WTC11 (cell line): ENCODE data around the gene FGD5. TPM values are rescaled to one million over a fixed set of nuclear protein-coding genes. Genes with fewer than 3 reads are reported as not detected.

ENCODE experiments used
- ATAC-seq: fragments of 200-7000 bp; cut with Tn5 transposase; 2 replicates; pipeline ENCODE4 v1.10.0; 2021; ENCODE audit warnings: mild to moderate bottlenecking, moderate library complexity
- CTCF ChIA-PET: fragments of 300-600 bp; sonication (Branson Sonifier 250); formaldehyde crosslinking; loops from one replicate; lab custom pipeline; 2021; ENCODE audit warnings: antibody characterized with exemption; lab: Charles Lee
- POLR2A ChIA-PET: fragments of 350-600 bp; sonication (Branson Sonifier 250); formaldehyde crosslinking; loops from one replicate; lab custom pipeline; 2021; ENCODE audit warnings: antibody characterized with exemption; lab: Charles Lee
- DNase-seq: peaks from one replicate; pipeline ENCODE4 v3.0.0; 2021; ENCODE audit warnings: low spot score
- H3K27ac Mint-ChIP-seq: 2 replicates; pipeline ENCODE4 v1.8.0; 2021; ENCODE audit warnings: mixed read lengths
- H3K27me3 Mint-ChIP-seq: 2 replicates; pipeline ENCODE4 v1.8.0; 2021; ENCODE audit warnings: low read depth, mild to moderate bottlenecking, moderate library complexity, mixed read lengths
- H3K36me3 Mint-ChIP-seq: 2 replicates; pipeline ENCODE4 v1.8.0; 2021; ENCODE audit warnings: mixed read lengths
- H3K4me1 Mint-ChIP-seq: 2 replicates; pipeline ENCODE4 v1.8.0; 2022; ENCODE audit warnings: mixed read lengths
- H3K4me3 Mint-ChIP-seq: 2 replicates; pipeline ENCODE4 v1.8.0; 2021; ENCODE audit warnings: mild to moderate bottlenecking, moderate library complexity, mixed read lengths
- H3K9me3 Mint-ChIP-seq: 2 replicates; pipeline ENCODE4 v1.8.0; 2021; ENCODE audit warnings: mixed read lengths
- CREB1 ChIP-seq: sonication (generic); formaldehyde crosslinking; IDR thresholded peaks from 2 replicates; pipeline ENCODE4 v1.8.0; 2023; ENCODE audit warnings: mild to moderate bottlenecking, missing genetic modification reagents
- ESRRA ChIP-seq: sonication (generic); formaldehyde crosslinking; IDR thresholded peaks from 2 replicates; pipeline ENCODE4 v1.8.1; 2022; ENCODE audit warnings: mild to moderate bottlenecking, missing genetic modification reagents, borderline replicate concordance
- ETV6 ChIP-seq: sonication (generic); formaldehyde crosslinking; IDR thresholded peaks from 2 replicates; pipeline ENCODE4 v1.8.1; 2022; ENCODE audit warnings: mild to moderate bottlenecking, missing genetic modification reagents
- FOXJ3 ChIP-seq: sonication (generic); formaldehyde crosslinking; IDR thresholded peaks from 2 replicates; pipeline ENCODE4 v1.9.0; 2021; ENCODE audit warnings: missing genetic modification reagents, mild to moderate bottlenecking, borderline replicate concordance
- FOXK1 ChIP-seq: sonication (generic); formaldehyde crosslinking; IDR thresholded peaks from 2 replicates; pipeline ENCODE4 v1.8.0; 2022; ENCODE audit warnings: mild to moderate bottlenecking, moderate library complexity, missing genetic modification reagents
- GABPB1 ChIP-seq: sonication (generic); formaldehyde crosslinking; IDR thresholded peaks from 2 replicates; pipeline ENCODE4 v1.8.1; 2023; ENCODE audit warnings: mild to moderate bottlenecking, missing genetic modification reagents
- GTF2I ChIP-seq: fragments of 250-450 bp; sonication (Bioruptor Pico); conservative IDR thresholded peaks from 2 replicates; pipeline ENCODE4 v1.4.0; 2021; ENCODE audit warnings: mild to moderate bottlenecking
- KAT7 ChIP-seq: sonication (generic); formaldehyde crosslinking; IDR thresholded peaks from 2 replicates; pipeline ENCODE4 v1.8.1; 2023; ENCODE audit warnings: missing genetic modification reagents, mild to moderate bottlenecking, borderline replicate concordance
- NFE2L1 ChIP-seq: sonication (generic); formaldehyde crosslinking; IDR thresholded peaks from 2 replicates; pipeline ENCODE4 v1.8.1; 2023; ENCODE audit warnings: missing genetic modification reagents
- RORB ChIP-seq: fragments of 250-450 bp; sonication (Bioruptor Pico); IDR thresholded peaks from 2 replicates; pipeline ENCODE4 v1.9.0; 2021; ENCODE audit warnings: mild to moderate bottlenecking
- SOX15 ChIP-seq: fragments of 250-450 bp; sonication (Bioruptor Pico); IDR thresholded peaks from 2 replicates; pipeline ENCODE4 v1.9.0; 2021; ENCODE audit warnings: mild to moderate bottlenecking
- SP1 ChIP-seq: sonication (generic); formaldehyde crosslinking; conservative IDR thresholded peaks from 2 replicates; pipeline ENCODE4 v1.8.1; 2022; ENCODE audit warnings: missing genetic modification reagents
- TEAD1 ChIP-seq: sonication (generic); formaldehyde crosslinking; IDR thresholded peaks from 2 replicates; pipeline ENCODE4 v1.8.0; 2022; ENCODE audit warnings: mild to moderate bottlenecking, missing genetic modification reagents
- TEAD4 ChIP-seq: sonication (generic); formaldehyde crosslinking; IDR thresholded peaks from 2 replicates; pipeline ENCODE4 v1.8.0; 2022; ENCODE audit warnings: mild to moderate bottlenecking, missing genetic modification reagents
- ZNF121 ChIP-seq: sonication (generic); formaldehyde crosslinking; IDR thresholded peaks from 2 replicates; pipeline ENCODE4 v1.8.0; 2023; ENCODE audit warnings: missing genetic modification reagents
- ZNF416 ChIP-seq: fragments of 250-450 bp; sonication (Bioruptor Pico); IDR thresholded peaks from 2 replicates; pipeline ENCODE4 v1.9.0; 2021; ENCODE audit warnings: mild to moderate bottlenecking, inconsistent platforms
- ZNF423 ChIP-seq: fragments of 250-450 bp; sonication (Bioruptor Pico); IDR thresholded peaks from 2 replicates; pipeline ENCODE4 v2.1.2; 2022; ENCODE audit warnings: mild to moderate bottlenecking, moderate library complexity
- total RNA-seq: library from RNA; stranded (reverse); gene quantifications from 3 replicates; pipeline ENCODE4 v1.2.3, GENCODE V29; 2021
- TF ChIP-seq, protein P1 (sequence below): sonication (generic); formaldehyde crosslinking; IDR thresholded peaks from 2 replicates; pipeline ENCODE4 v1.8.0; 2022; ENCODE audit warnings: missing genetic modification reagents
- TF ChIP-seq, protein P2 (sequence below): sonication (generic); formaldehyde crosslinking; IDR thresholded peaks from 2 replicates; pipeline ENCODE4 v1.8.0; 2022; ENCODE audit warnings: mild to moderate bottlenecking, missing genetic modification reagents
- TF ChIP-seq, protein P3 (sequence below): sonication (generic); formaldehyde crosslinking; IDR thresholded peaks from 2 replicates; pipeline ENCODE4 v1.8.0; 2022; ENCODE audit warnings: mild to moderate bottlenecking, missing genetic modification reagents
- TF ChIP-seq, protein P4 (sequence below): sonication (generic); formaldehyde crosslinking; IDR thresholded peaks from 2 replicates; pipeline ENCODE4 v1.8.1; 2022; ENCODE audit warnings: low read depth, missing genetic modification reagents, borderline replicate concordance
- TF ChIP-seq, protein P5 (sequence below): fragments of 200-600 bp; IDR thresholded peaks from 2 replicates; pipeline ENCODE4 v1.8.0; 2022; ENCODE audit warnings: antibody characterized with exemption
- TF ChIP-seq, protein P6 (sequence below): fragments of 250-450 bp; sonication (Bioruptor Pico); IDR thresholded peaks from 2 replicates; pipeline ENCODE4 v2.1.2; 2022; ENCODE audit warnings: mild to moderate bottlenecking, moderate library complexity
- TF ChIP-seq, protein P7 (sequence below): sonication (generic); formaldehyde crosslinking; IDR thresholded peaks from 2 replicates; pipeline ENCODE4 v1.8.1; 2023; ENCODE audit warnings: mild to moderate bottlenecking, missing genetic modification reagents, moderate library complexity

FGD5 gene
- total RNA-seq, 1 experiment from 2014 or later: 18.3 TPM

DNA sequence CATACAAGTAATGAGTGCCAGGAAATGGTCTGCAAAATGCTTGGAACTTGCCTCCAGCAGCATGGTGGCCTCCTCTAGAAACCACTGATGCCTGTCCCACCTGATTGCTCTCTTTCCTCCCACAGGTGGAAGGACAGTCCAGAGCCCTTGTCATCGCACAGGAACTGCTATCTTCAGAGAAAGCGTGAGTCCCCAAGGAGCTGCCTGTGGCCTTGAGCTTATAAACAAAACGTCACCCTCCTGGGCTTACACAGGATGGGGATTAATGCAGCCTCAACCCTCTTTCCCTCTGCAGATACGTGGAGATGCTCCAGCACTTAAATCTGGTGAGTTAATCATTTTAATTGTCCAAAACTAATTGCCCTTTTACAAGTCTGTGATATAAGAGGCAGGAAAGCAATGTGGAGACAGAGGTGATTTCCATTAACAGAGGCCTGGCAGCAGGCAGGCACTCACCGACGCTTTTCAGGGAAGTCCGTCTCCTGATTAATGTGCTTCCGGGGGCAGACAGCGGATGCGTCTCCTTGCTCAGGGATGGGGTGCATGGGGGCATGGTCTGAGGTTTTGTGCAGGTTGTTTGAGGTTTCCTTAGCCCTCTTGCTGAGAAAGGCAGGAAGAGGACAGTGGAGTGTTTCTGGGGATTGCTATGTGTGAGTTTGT lies 61.8 kb downstream of the FGD5 start:
- ATAC-seq (no peak), DNase-seq (no peak)
- TF ChIP-seq, protein P1, sequence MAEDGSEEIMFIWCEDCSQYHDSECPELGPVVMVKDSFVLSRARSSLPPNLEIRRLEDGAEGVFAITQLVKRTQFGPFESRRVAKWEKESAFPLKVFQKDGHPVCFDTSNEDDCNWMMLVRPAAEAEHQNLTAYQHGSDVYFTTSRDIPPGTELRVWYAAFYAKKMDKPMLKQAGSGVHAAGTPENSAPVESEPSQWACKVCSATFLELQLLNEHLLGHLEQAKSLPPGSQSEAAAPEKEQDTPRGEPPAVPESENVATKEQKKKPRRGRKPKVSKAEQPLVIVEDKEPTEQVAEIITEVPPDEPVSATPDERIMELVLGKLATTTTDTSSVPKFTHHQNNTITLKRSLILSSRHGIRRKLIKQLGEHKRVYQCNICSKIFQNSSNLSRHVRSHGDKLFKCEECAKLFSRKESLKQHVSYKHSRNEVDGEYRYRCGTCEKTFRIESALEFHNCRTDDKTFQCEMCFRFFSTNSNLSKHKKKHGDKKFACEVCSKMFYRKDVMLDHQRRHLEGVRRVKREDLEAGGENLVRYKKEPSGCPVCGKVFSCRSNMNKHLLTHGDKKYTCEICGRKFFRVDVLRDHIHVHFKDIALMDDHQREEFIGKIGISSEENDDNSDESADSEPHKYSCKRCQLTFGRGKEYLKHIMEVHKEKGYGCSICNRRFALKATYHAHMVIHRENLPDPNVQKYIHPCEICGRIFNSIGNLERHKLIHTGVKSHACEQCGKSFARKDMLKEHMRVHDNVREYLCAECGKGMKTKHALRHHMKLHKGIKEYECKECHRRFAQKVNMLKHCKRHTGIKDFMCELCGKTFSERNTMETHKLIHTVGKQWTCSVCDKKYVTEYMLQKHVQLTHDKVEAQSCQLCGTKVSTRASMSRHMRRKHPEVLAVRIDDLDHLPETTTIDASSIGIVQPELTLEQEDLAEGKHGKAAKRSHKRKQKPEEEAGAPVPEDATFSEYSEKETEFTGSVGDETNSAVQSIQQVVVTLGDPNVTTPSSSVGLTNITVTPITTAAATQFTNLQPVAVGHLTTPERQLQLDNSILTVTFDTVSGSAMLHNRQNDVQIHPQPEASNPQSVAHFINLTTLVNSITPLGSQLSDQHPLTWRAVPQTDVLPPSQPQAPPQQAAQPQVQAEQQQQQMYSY (CRISPR knock-in tag): no peak
- no peak for TF ChIP-seq ETV6 (CRISPR knock-in tag)
- no peak for TF ChIP-seq ZNF423 (CRISPR knock-in tag)
- no peak for TF ChIP-seq SOX15 (CRISPR knock-in tag)
- TF ChIP-seq, protein P2, sequence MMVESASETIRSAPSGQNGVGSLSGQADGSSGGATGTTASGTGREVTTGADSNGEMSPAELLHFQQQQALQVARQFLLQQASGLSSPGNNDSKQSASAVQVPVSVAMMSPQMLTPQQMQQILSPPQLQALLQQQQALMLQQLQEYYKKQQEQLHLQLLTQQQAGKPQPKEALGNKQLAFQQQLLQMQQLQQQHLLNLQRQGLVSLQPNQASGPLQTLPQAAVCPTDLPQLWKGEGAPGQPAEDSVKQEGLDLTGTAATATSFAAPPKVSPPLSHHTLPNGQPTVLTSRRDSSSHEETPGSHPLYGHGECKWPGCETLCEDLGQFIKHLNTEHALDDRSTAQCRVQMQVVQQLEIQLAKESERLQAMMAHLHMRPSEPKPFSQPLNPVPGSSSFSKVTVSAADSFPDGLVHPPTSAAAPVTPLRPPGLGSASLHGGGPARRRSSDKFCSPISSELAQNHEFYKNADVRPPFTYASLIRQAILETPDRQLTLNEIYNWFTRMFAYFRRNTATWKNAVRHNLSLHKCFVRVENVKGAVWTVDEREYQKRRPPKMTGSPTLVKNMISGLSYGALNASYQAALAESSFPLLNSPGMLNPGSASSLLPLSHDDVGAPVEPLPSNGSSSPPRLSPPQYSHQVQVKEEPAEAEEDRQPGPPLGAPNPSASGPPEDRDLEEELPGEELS: no peak
- TF ChIP-seq, protein P3, sequence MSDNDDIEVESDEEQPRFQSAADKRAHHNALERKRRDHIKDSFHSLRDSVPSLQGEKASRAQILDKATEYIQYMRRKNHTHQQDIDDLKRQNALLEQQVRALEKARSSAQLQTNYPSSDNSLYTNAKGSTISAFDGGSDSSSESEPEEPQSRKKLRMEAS: no peak
- no peak for TF ChIP-seq FOXJ3
- TF ChIP-seq GABPB1: no peak
- no peak for TF ChIP-seq SP1 (CRISPR knock-in tag)
- no peak for TF ChIP-seq RORB
- TF ChIP-seq ZNF121 (CRISPR knock-in tag): no peak
- TF ChIP-seq GTF2I (CRISPR knock-in tag): no peak
- no peak for TF ChIP-seq KAT7
- no peak for TF ChIP-seq CREB1 (CRISPR knock-in tag)
- ChIA-PET CTCF (interaction anchor here (0.9 to 1.1 kb wide), 2 partner anchors 18 to 89 kb away, joined by 3 read pairs; no protein-coding TSS in a partner anchor), POLR2A (no interaction called here)
- Mint-ChIP-seq H3K27ac (peak overlapping the region; percentile 0; the same call in 1 of the 2 replicates), H3K4me1 (peaks cover 15% of the 10 kb centered on the region), H3K9me3 (no peaks in the 10 kb centered on the region), H3K27me3 (no peaks in the 10 kb centered on the region), H3K36me3 (no peaks in the 10 kb centered on the region), H3K4me3 (no peak overlapping the region)

DNA sequence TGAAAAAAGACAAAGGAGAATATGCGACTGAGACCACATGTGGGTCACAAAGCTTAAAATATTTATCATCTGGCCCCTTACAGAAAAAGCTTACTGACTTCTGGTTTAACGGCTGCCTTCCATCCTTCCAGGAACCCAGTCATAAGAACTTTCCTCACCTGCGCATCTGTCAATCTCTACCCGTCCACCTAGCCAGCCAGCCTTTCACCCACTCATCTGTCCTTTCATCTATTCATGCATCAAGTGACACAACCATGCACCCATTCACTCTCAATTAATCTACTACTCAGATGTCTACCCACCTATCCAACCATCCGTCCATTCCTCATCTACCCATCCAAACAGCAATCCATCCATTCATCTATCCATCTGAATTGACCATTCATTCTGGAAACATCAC lies 64.5 kb downstream of the FGD5 start:
- H3K27me3 Mint-ChIP-seq: no peaks in the 10 kb centered on the region
- peaks cover 15% of the 10 kb centered on the region for H3K4me1 Mint-ChIP-seq
- no peaks in the 10 kb centered on the region for H3K9me3 Mint-ChIP-seq
- ATAC-seq: no peak
- no peak for DNase-seq
- ChIA-PET CTCF (no interaction called here), POLR2A (interaction anchor here (0.7 kb wide), 1 partner anchor 226 kb away, joined by 3 read pairs; no protein-coding TSS in a partner anchor)
- H3K4me3 Mint-ChIP-seq: no peak overlapping the region
- no peak overlapping the region for H3K27ac Mint-ChIP-seq
- H3K36me3 Mint-ChIP-seq: no peaks in the 10 kb centered on the region
- TF ChIP-seq CREB1 (CRISPR knock-in tag) (no peak), NFE2L1 (CRISPR knock-in tag) (no peak), ESRRA (CRISPR knock-in tag) (no peak), TEAD4 (CRISPR knock-in tag) (no peak), FOXK1 (CRISPR knock-in tag) (no peak), ZNF416 (CRISPR knock-in tag) (no peak), TEAD1 (no peak)
- TF ChIP-seq, protein P4, sequence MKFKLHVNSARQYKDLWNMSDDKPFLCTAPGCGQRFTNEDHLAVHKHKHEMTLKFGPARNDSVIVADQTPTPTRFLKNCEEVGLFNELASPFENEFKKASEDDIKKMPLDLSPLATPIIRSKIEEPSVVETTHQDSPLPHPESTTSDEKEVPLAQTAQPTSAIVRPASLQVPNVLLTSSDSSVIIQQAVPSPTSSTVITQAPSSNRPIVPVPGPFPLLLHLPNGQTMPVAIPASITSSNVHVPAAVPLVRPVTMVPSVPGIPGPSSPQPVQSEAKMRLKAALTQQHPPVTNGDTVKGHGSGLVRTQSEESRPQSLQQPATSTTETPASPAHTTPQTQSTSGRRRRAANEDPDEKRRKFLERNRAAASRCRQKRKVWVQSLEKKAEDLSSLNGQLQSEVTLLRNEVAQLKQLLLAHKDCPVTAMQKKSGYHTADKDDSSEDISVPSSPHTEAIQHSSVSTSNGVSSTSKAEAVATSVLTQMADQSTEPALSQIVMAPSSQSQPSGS: no peak
- TF ChIP-seq, protein P5, sequence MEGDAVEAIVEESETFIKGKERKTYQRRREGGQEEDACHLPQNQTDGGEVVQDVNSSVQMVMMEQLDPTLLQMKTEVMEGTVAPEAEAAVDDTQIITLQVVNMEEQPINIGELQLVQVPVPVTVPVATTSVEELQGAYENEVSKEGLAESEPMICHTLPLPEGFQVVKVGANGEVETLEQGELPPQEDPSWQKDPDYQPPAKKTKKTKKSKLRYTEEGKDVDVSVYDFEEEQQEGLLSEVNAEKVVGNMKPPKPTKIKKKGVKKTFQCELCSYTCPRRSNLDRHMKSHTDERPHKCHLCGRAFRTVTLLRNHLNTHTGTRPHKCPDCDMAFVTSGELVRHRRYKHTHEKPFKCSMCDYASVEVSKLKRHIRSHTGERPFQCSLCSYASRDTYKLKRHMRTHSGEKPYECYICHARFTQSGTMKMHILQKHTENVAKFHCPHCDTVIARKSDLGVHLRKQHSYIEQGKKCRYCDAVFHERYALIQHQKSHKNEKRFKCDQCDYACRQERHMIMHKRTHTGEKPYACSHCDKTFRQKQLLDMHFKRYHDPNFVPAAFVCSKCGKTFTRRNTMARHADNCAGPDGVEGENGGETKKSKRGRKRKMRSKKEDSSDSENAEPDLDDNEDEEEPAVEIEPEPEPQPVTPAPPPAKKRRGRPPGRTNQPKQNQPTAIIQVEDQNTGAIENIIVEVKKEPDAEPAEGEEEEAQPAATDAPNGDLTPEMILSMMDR: no peak
- TF ChIP-seq, protein P6, sequence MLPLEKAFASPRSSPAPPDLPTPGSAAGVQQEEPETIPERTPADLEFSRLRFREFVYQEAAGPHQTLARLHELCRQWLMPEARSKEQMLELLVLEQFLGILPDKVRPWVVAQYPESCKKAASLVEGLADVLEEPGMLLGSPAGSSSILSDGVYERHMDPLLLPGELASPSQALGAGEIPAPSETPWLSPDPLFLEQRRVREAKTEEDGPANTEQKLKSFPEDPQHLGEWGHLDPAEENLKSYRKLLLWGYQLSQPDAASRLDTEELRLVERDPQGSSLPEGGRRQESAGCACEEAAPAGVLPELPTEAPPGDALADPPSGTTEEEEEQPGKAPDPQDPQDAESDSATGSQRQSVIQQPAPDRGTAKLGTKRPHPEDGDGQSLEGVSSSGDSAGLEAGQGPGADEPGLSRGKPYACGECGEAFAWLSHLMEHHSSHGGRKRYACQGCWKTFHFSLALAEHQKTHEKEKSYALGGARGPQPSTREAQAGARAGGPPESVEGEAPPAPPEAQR (CRISPR knock-in tag): no peak
- TF ChIP-seq, protein P7, sequence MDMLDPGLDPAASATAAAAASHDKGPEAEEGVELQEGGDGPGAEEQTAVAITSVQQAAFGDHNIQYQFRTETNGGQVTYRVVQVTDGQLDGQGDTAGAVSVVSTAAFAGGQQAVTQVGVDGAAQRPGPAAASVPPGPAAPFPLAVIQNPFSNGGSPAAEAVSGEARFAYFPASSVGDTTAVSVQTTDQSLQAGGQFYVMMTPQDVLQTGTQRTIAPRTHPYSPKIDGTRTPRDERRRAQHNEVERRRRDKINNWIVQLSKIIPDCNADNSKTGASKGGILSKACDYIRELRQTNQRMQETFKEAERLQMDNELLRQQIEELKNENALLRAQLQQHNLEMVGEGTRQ (CRISPR knock-in tag): no peak
